VCaP (cell line): Measurements from ENCODE around the gene KRT6B.
"Not testable (repeated sequence)": the region's sequence is repeated elsewhere in the genome, so short reads cannot be mapped to it uniquely, and the experiment has no call there.

Source experiments
- H3K27ac ChIP-seq: fragments of 450-650 bp; 2 replicates; pipeline ENCODE4 v1.5.1; 2017
- CTCF ChIP-seq: fragments of 450-650 bp; conservative IDR thresholded peaks from 2 replicates; pipeline ENCODE4 v1.5.1; 2017; ENCODE audit warnings: mild to moderate bottlenecking, moderate library complexity

Gene KRT6B

GRCh38 chr12:52452101-52452500 lies at the start of gene KRT6B:
Gene KRT6B, minus strand, starts transcription at chr12:52452146. Its CDS starts 68 bp downstream, at chr12:52452078.
- no peak within 1 kb of the TSS; the same call in 1 of the 2 replicates for H3K27ac ChIP-seq
- TF ChIP-seq CTCF, result no peak

GRCh38 chr12:52501490-52501889 lies 49.5 kb upstream of the KRT6B start:
- H3K27ac ChIP-seq, result no peak overlapping the region

GRCh38 chr12:52500574-52500973 lies 48.6 kb upstream of the KRT6B start:
- not testable (repeated sequence) for H3K27ac ChIP-seq

More at GRCh38 chr12:52501490-52501889, 49.5 kb upstream of the KRT6B start:
- no peak for TF ChIP-seq CTCF

- TF ChIP-seq CTCF, result no peak
- no peak overlapping the region for H3K27ac ChIP-seq
Observed at GRCh38 chr12:52499806-52500560, 48.0 kb upstream of the KRT6B start.

- no peak for TF ChIP-seq CTCF
- H3K27ac ChIP-seq, result no peak overlapping the region
Observed at GRCh38 chr12:52498946-52499345, 47.0 kb upstream of the KRT6B start.

GRCh38 chr12:52497975-52498374 lies 46.0 kb upstream of the KRT6B start:
- H3K27ac ChIP-seq, result no peak overlapping the region

GRCh38 chr12:52496590-52497071 lies 44.7 kb upstream of the KRT6B start:
- H3K27ac ChIP-seq, result no peak overlapping the region
- TF ChIP-seq CTCF, result no peak

More at GRCh38 chr12:52497975-52498374, 46.0 kb upstream of the KRT6B start:
- no peak for TF ChIP-seq CTCF

- no peak overlapping the region for H3K27ac ChIP-seq
- TF ChIP-seq CTCF, result no peak
Observed at GRCh38 chr12:52496054-52496453, 44.1 kb upstream of the KRT6B start.
